ENCODE data around the gene ATOH8. TPM values are rescaled to one million over a fixed set of nuclear protein-coding genes. Genes with fewer than 3 reads are reported as not detected.

The ATOH8 gene
- polyA plus RNA-seq, 1 donor = 25.6 TPM

GRCh38 chr2:85830645-85831044 lies 76.9 kb downstream of the ATOH8 start:
- DNase-seq = no peak

DNA sequence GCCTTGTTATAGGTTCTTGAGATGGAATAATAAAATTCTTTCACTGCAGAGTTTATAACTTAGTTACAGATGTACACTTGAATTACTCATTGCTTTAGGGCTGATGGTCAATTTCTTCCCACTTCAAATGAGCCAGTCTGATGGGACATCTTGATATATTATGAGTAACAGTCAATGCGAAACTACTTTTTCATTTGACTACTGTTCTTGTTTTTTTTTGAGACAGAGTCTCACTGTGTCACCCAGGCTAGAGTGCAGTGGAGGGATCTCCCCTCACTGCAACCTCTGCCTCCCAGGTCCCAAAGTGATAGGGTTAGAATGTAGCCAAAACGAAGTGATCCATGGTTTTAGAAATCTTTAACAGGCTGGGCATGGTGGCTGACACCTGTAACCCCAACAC lies 77.9 kb downstream of the ATOH8 start:
- no peak for DNase-seq

- DNase-seq = no peak
Observed at GRCh38 chr2:85834466-85834865, 80.7 kb downstream of the ATOH8 start.

Other genes with a start within 250 kb of the ATOH8 start
- 188 TPM for gene MAT2A, start 214.8 kb upstream of the ATOH8 start, polyA plus RNA-seq (ENCODE audit: insufficient read length)
- 22.6 TPM for gene GGCX, start 192.5 kb upstream of the ATOH8 start, polyA plus RNA-seq (ENCODE audit: insufficient read length)
- 12.5 TPM for gene VAMP8, start 176.4 kb upstream of the ATOH8 start, polyA plus RNA-seq (ENCODE audit: insufficient read length)
- 54.7 TPM for gene VAMP5, start 169.6 kb upstream of the ATOH8 start, polyA plus RNA-seq (ENCODE audit: insufficient read length)
- gene RNF181, start 158.2 kb upstream of the ATOH8 start, polyA plus RNA-seq (ENCODE audit: insufficient read length) = 49.1 TPM
- gene TMEM150A, start 151.3 kb upstream of the ATOH8 start, polyA plus RNA-seq (ENCODE audit: insufficient read length) = 11.7 TPM
- 57.5 TPM for gene C2orf68, start 141.9 kb upstream of the ATOH8 start, polyA plus RNA-seq (ENCODE audit: insufficient read length)
- 36.5 TPM for gene USP39, start 137.8 kb upstream of the ATOH8 start, polyA plus RNA-seq (ENCODE audit: insufficient read length)
- 0.08 TPM for gene SFTPB, start 85.8 kb upstream of the ATOH8 start, polyA plus RNA-seq (ENCODE audit: insufficient read length)
- 0.77 TPM for gene GNLY, start 59.6 kb upstream of the ATOH8 start, polyA plus RNA-seq (ENCODE audit: insufficient read length)
- gene ST3GAL5, start 135.0 kb downstream of the ATOH8 start, polyA plus RNA-seq (ENCODE audit: insufficient read length) = 43.2 TPM